HG02759 (cell line): Measurements from ENCODE around the gene MRPS18C.
A peak's percentile ranks its signal among the peaks of the same experiment; 100 is the strongest.

ENCODE experiments used
- ATAC-seq: cut with Tn5 transposase; IDR thresholded peaks from one replicate; pipeline ENCODE4 v1.9.1; 2021; ENCODE audit warnings: mild to moderate bottlenecking, moderate library complexity; ENCODE audit not compliant: unreplicated experiment

The MRPS18C gene

GRCh38 chr4:83455281-83456183 is at the start of gene MRPS18C, which contains the start of gene HELQ:
MRPS18C (plus strand) TSS chr4:83456058; CDS start chr4:83456078, 20 bp downstream.
HELQ (minus strand) TSS chr4:83455823; CDS start chr4:83455693, 130 bp downstream.
- ATAC-seq: peak; percentile 97

GRCh38 chr4:83408908-83409307 is 47.0 kb upstream of the MRPS18C start:
- ATAC-seq: no peak

- ATAC-seq: no peak
Measured at GRCh38 chr4:83413676-83414075, 42.2 kb upstream of the MRPS18C start.

DNA sequence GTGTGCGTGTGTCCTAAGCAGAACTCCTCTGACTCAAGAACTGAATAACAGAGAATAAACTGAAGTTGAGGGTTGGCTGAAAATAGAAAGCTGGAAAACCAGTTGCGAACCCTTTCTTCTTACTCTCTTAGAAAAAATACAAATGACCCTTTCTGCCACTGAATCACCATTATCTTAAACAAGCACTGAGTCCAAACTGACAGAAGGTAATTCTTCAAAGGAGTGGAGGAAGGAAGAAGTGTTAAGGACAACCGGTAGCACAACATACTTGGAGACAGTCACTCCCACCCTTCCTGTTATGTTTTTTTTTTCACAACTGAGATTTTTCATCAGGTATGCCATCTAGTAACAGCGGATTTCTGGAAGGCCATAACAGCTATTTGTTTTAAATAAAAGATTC is 38.3 kb upstream of the MRPS18C start:
- ATAC-seq: no peak

DNA sequence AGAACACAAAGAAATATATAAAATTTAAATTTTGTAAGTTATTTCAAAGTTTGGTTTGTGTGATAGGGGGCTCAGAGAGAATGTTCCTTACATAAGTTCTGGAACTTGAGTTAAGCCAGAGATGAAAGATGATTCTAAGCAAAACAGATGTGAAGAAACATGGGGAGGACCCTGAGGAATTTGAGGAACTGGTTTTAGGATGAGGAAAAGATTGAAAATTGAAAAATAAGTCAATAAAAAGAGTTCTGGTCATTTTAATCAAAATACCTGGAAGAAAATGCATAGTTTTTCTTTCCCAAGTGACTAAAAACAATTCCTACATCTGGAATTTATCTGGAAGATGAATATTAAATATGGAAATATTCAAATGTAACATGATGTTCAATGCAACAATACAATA is 37.6 kb upstream of the MRPS18C start:
- ATAC-seq: no peak

GRCh38 chr4:83431200-83431599 is 24.7 kb upstream of the MRPS18C start:
- no peak for ATAC-seq

- no peak for ATAC-seq
Measured at GRCh38 chr4:83436680-83437079, 19.2 kb upstream of the MRPS18C start.

GRCh38 chr4:83438719-83439118 is 17.1 kb upstream of the MRPS18C start:
- ATAC-seq: no peak

GRCh38 chr4:83440148-83440814 is 15.6 kb upstream of the MRPS18C start:
- peak; percentile 48 for ATAC-seq

DNA sequence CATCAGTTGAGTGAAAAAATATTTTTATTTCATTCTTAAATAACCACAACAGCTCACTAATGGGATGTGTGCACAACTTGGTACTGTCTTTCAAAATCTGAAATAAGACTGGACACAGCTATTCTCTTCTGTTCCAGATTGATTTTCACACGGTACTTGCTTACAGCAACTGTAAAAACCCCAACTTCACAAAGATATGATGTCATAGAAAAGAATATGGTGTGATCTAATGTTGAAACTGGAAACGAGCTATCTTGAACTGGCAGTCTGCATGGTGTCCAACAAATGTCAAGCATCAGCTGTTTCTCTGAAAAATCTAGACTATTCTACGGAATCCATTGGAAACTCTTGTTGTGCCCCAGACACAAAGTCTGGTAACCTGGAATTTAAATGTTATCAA is 15.0 kb upstream of the MRPS18C start:
- no peak for ATAC-seq

DNA sequence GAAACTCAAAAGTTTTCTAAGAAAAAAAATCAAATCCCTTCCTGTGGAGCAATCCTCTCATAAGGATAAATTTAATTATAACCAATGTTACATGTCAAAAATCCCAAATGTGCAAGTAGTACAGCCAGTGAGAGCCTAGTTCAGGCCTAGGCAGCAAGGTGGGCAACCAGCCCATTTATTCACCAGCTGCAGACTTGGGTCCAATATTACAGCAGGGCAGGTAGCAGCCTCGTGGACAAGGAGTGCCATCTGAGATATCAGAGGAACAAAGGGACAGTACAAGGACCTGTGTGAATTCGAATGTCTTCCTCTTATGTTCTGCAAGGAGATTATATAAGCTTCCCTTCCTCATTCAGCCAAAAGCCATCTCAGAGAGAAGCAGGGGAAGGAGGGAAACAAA is 6.8 kb upstream of the MRPS18C start:
- ATAC-seq: no peak

- ATAC-seq: no peak
Measured at GRCh38 chr4:83454686-83455085, 1.2 kb upstream of the MRPS18C start.

DNA sequence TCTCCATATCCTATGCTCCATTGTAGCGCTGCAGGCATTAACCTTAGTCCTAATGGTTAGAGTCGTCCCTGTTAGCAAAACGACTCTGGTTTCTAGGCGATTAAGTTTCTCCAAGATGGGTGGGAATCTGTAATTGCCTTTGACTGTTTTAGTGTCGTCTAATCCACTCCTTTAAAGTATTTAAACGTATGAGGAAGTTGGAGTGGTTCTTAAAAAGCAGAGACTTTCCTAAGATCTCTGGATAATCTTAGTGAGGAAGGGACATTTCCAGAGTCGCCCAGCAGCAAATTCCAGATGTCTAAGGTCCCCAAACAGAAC is 285 bp downstream of the MRPS18C start:
- no peak for ATAC-seq

- ATAC-seq: no peak
Measured at GRCh38 chr4:83473423-83473822, 17.6 kb downstream of the MRPS18C start.

DNA sequence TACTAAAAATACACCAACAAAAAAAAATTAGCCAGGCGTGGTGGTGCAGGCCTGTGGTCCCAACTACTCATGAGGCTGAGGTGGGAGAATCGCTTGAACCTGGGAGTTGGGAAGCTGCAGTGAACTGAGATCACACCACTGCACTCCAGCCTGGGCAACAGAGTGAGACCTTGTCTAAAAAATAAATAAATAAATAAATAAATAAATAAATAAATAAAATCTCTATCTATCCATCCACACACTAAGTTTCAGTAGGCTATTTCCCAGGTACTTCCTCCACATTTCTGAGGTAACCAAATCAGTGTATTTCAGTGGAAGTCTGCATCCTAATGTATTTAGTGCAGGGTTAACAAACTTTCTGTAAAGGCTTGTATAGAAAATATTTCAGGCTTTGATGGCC is 18.1 kb downstream of the MRPS18C start:
- no peak for ATAC-seq

- ATAC-seq: peak; percentile 96
Measured at GRCh38 chr4:83484500-83485461, 28.9 kb downstream of the MRPS18C start, which contains the start of gene ABRAXAS1. ABRAXAS1 (minus strand) TSS chr4:83485100; CDS start chr4:83485072, 28 bp downstream.

DNA sequence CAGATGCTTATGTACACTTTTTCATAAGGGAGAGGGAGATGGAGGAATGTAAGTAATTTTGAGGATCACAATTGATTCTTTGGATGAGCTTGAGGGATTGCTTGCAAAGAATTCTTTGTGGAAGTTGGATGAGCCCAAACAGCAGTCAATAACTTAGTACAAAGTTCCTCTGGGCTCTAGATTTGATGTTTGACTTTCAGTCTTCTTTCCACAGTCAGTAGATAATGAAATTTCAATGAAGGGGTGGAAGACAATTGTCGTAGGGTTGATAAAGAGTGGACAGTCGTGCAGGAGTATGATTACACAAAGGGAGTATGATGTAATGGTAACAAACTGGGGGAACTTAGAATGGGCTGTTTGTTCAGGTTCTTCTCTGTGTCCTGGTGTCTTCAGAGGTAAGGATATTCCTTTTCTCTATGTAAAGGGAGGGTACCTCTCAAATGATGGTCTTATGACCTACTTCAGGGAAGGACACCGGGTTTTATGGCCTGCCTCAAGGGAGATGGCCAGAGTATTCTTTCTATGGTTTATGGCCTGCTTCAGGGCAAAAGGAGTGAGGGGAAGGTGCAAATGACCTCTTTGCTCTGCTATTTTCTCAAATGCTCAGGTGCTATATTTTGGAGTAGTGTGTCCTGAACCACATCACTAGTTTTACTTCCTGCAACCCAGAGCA is 30.7 kb downstream of the MRPS18C start:
- ATAC-seq: no peak

- ATAC-seq: no peak
Measured at GRCh38 chr4:83489711-83490326, 34.0 kb downstream of the MRPS18C start.

DNA sequence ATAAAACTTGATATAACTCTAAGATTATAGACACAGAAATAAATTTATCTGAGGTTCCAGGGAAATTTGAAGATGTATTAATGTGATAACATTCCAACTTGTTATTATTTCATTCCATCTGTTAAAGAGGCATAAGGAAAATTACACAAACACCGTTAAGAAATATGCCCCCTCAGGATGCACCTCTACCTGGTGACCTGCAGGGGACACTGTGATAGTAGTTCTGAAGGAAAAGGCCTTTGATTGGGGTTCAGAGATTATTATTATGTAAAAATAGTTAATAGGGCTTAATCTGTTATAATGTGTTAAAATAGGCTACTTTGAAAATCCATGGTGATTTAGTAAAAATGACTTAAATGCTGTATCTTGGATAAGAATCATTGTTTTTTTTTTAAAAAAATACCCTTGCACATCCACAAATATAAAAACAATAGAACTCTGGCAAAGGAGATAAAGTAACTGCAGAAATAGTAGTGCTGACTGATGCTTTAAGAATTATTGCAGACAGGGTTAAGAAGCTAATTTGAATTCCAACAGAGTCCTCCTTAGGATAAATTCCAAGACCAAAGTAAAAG is 35.1 kb downstream of the MRPS18C start:
- peak; percentile 82 for ATAC-seq
